H1 (cell line): Measurements from ENCODE around the gene TLE4. TPM values are rescaled to one million over a fixed set of nuclear protein-coding genes. Genes with fewer than 3 reads are reported as not detected.

ENCODE experiments used
- CTCF ChIA-PET: fragments of 300-600 bp; sonication (Branson Sonifier 250); formaldehyde crosslinking; loops from one replicate; lab custom pipeline; 2021; ENCODE audit not compliant: partially characterized antibody; lab: Charles Lee
- POLR2A ChIA-PET: fragments of 300-600 bp; sonication (Branson Sonifier 250); formaldehyde crosslinking; loops from one replicate; lab custom pipeline; 2021; ENCODE audit warnings: inconsistent platforms; ENCODE audit not compliant: partially characterized antibody; lab: Charles Lee
- DNase-seq, 2 experiments: peaks; one replicate each; pipeline versions ENCODE4 v3.0.0 to v3.0.0-alpha.2; 2010 to 2022; ENCODE audit warnings: low spot score in 2 of 2, low read depth in 1 of 2, mixed read lengths in 1 of 2
- FAIRE-seq: peaks from 2 replicates; lab custom pipeline; 2011; peaks lifted over from hg19 to GRCh38; lab: Jason Lieb, UNC
- H2AFZ ChIP-seq: 2 replicates; pipeline ENCODE4 v1.8.1; 2012; ENCODE audit warnings: low read length, inconsistent platforms
- H2AK5ac ChIP-seq: 2 replicates; pipeline ENCODE4 v1.6.1; 2013; ENCODE audit warnings: low read depth, low read length
- H2BK120ac ChIP-seq: replicated peaks from 2 replicates; pipeline ENCODE3; 2013; ENCODE audit warnings: low read depth, low read length, inconsistent platforms
- H2BK12ac ChIP-seq: 2 replicates; pipeline ENCODE4 v1.6.1; 2013; ENCODE audit warnings: low read depth, low read length
- H2BK15ac ChIP-seq: 2 replicates; pipeline ENCODE4 v1.6.1; 2013; ENCODE audit warnings: low read length
- H2BK20ac ChIP-seq: 2 replicates; pipeline ENCODE4 v1.6.1; 2013; ENCODE audit warnings: low read length
- H2BK5ac ChIP-seq: 2 replicates; pipeline ENCODE4 v1.6.1; 2013; ENCODE audit warnings: low read depth, low read length
- H3K14ac ChIP-seq: 2 replicates; pipeline ENCODE4 v1.6.1; 2013; ENCODE audit warnings: inconsistent platforms; ENCODE audit not compliant: insufficient read length
- H3K18ac ChIP-seq: 2 replicates; pipeline ENCODE4 v1.6.1; 2013; ENCODE audit warnings: low read length; ENCODE audit errors: extremely low read depth
- H3K23ac ChIP-seq: 2 replicates; pipeline ENCODE4 v1.6.1; 2013; ENCODE audit warnings: inconsistent platforms; ENCODE audit not compliant: insufficient read length
- H3K23me2 ChIP-seq: 2 replicates; pipeline ENCODE4 v1.6.1; 2013; ENCODE audit warnings: low read depth, low read length
- H3K27ac ChIP-seq: 2 replicates; pipeline ENCODE4 v1.6.1; 2011; ENCODE audit warnings: low read depth, low read length, inconsistent platforms
- H3K27me3 ChIP-seq, 4 experiments: replicated peaks in 1 of 4; 1 replicate in 1 of 4; 2 replicates in 3 of 4; pipeline versions ENCODE4 v1.6.1 to v1.8.1; 2011 to 2013; ENCODE audit warnings: low read length in 3 of 4, mild to moderate bottlenecking in 3 of 4, inconsistent platforms in 2 of 4, mixed read lengths in 2 of 4, moderate library complexity in 1 of 4; ENCODE audit not compliant: control insufficient read depth in 3 of 4, insufficient read depth in 3 of 4; ENCODE audit errors: extremely low read depth in 1 of 4
- H3K36me3 ChIP-seq, 4 experiments: 2 replicates each; pipeline versions ENCODE4 v1.6.1 to v1.8.1; 2011 to 2013; ENCODE audit warnings: mild to moderate bottlenecking in 4 of 4, low read length in 3 of 4, moderate library complexity in 2 of 4, control low read depth in 1 of 4, inconsistent platforms in 1 of 4; ENCODE audit not compliant: insufficient read depth in 4 of 4, control insufficient read depth in 2 of 4
- H3K4ac ChIP-seq: replicated peaks from 2 replicates; pipeline ENCODE3; 2013; ENCODE audit warnings: low read length, low read depth, mixed read lengths, inconsistent platforms; ENCODE audit not compliant: insufficient read length
- H3K4me1 ChIP-seq, 4 experiments: replicated peaks in 1 of 4; 1 replicate in 1 of 4; 2 replicates in 3 of 4; pipeline versions ENCODE4 v1.6.1 to v1.8.1; 2011 to 2013; ENCODE audit warnings: low read length in 3 of 4, inconsistent platforms in 2 of 4, mixed read lengths in 1 of 4; ENCODE audit not compliant: insufficient read depth in 4 of 4, control insufficient read depth in 3 of 4
- H3K4me2 ChIP-seq, 2 experiments: 2 replicates each; pipeline versions ENCODE4 v1.6.1 to v1.8.1; 2011 to 2013; ENCODE audit warnings: low read depth in 2 of 2, low read length in 2 of 2, control low read depth in 1 of 2, inconsistent platforms in 1 of 2, mild to moderate bottlenecking in 1 of 2; ENCODE audit not compliant: insufficient read depth in 1 of 2
- H3K4me3 ChIP-seq, 4 experiments: fragments of 200-600, 300-600 bp in 1 of 4; sonication (generic), shearing (Covaris generic), sonication (Bioruptor Twin) in 1 of 4; 2 replicates each; pipeline versions ENCODE4 v1.5.1 to v1.8.1; 2011 to 2016; ENCODE audit warnings: low read length in 4 of 4, low read depth in 3 of 4, control low read depth in 2 of 4, inconsistent platforms in 2 of 4, mild to moderate bottlenecking in 2 of 4, mixed read lengths in 1 of 4, moderate library complexity in 1 of 4; ENCODE audit not compliant: insufficient read depth in 2 of 4; ENCODE audit errors: extremely low read depth in 1 of 4
- H3K56ac ChIP-seq: replicated peaks from 2 replicates; pipeline ENCODE3; 2013; ENCODE audit warnings: low read depth, mild to moderate bottlenecking, mixed read lengths, low read length, inconsistent platforms; ENCODE audit not compliant: insufficient read length
- H3K79me1 ChIP-seq: 2 replicates; pipeline ENCODE4 v1.6.1; 2013; ENCODE audit warnings: low read depth, low read length, control low read depth
- H3K79me2 ChIP-seq, 2 experiments: 2 replicates each; pipeline versions ENCODE4 v1.6.1 to v1.8.1; 2012 to 2013; ENCODE audit warnings: low read length in 2 of 2, mild to moderate bottlenecking in 2 of 2, inconsistent platforms in 1 of 2; ENCODE audit not compliant: insufficient read depth in 2 of 2, control insufficient read depth in 1 of 2
- H3K9ac ChIP-seq, 4 experiments: replicated peaks in 1 of 4; 1 replicate in 1 of 4; 2 replicates in 3 of 4; pipeline versions ENCODE4 v1.6.1 to v1.8.1; 2011 to 2013; ENCODE audit warnings: low read depth in 3 of 4, low read length in 3 of 4, control low read depth in 2 of 4, mild to moderate bottlenecking in 2 of 4, moderate library complexity in 2 of 4, inconsistent platforms in 1 of 4; ENCODE audit errors: extremely low read depth in 1 of 4
- H3K9me3 ChIP-seq, 2 experiments: 2 replicates each; pipeline versions ENCODE4 v1.6.1 to v1.8.1; 2012 to 2013; ENCODE audit warnings: mild to moderate bottlenecking in 2 of 2, moderate library complexity in 2 of 2, control low read depth in 1 of 2, inconsistent platforms in 1 of 2, low read depth in 1 of 2, low read length in 1 of 2, mixed read lengths in 1 of 2; ENCODE audit not compliant: insufficient read depth in 2 of 2
- H4K20me1 ChIP-seq, 2 experiments: replicated peaks in 1 of 2; 2 replicates each; pipeline versions ENCODE3 to v1.8.1; 2011 to 2013; ENCODE audit warnings: inconsistent platforms in 2 of 2, low read length in 2 of 2, mild to moderate bottlenecking in 1 of 2; ENCODE audit not compliant: insufficient read depth in 2 of 2, control insufficient read depth in 1 of 2
- H4K5ac ChIP-seq: 2 replicates; pipeline ENCODE4 v1.6.1; 2013; ENCODE audit warnings: low read length, low read depth, mixed read lengths, inconsistent platforms; ENCODE audit not compliant: insufficient read length
- H4K8ac ChIP-seq: 2 replicates; pipeline ENCODE4 v1.8.0; 2013; ENCODE audit warnings: mild to moderate bottlenecking, moderate library complexity, low read length, inconsistent platforms; ENCODE audit not compliant: insufficient read depth; ENCODE audit errors: extremely low read depth
- H4K91ac ChIP-seq: replicated peaks from 2 replicates; pipeline ENCODE3; 2013; ENCODE audit warnings: low read length, mixed read lengths, inconsistent platforms; ENCODE audit not compliant: insufficient read length
- CBX5 ChIP-seq: fragments of 300-800, 300-1000 bp; sonication (generic); IDR thresholded peaks from 2 replicates; pipeline ENCODE4 v1.7.1; 2016; ENCODE audit warnings: antibody characterized with exemption, low read length, low read depth
- CREB1 ChIP-seq: IDR thresholded peaks from 2 replicates; pipeline ENCODE4 v1.6.1; 2012; ENCODE audit warnings: inconsistent platforms
- EZH2 ChIP-seq: fragments of 200-600 bp; sonication (generic); IDR thresholded peaks from 2 replicates; pipeline ENCODE4 v1.7.1; 2012; ENCODE audit warnings: low read depth, mild to moderate bottlenecking, moderate library complexity, low read length, inconsistent platforms; ENCODE audit not compliant: severe bottlenecking
- FOSL1 ChIP-seq: IDR thresholded peaks from 2 replicates; pipeline ENCODE4 v1.6.1; 2011; ENCODE audit warnings: mild to moderate bottlenecking, low read depth, low read length, moderate library complexity; ENCODE audit not compliant: insufficient read depth
- JUN ChIP-seq: IDR thresholded peaks from 2 replicates; pipeline ENCODE4 v1.6.1; 2011; ENCODE audit warnings: low read depth, mild to moderate bottlenecking, improper control_type of control experiment, low read length
- KDM1A ChIP-seq: fragments of 200-600, 300-600 bp; sonication (generic); IDR thresholded peaks from 2 replicates; pipeline ENCODE4 v1.7.1; 2016; ENCODE audit warnings: mild to moderate bottlenecking, low read length, borderline replicate concordance
- KDM5A ChIP-seq: fragments of 200-600 bp; IDR thresholded peaks from 2 replicates; pipeline ENCODE4 v1.7.1; 2012; ENCODE audit warnings: mild to moderate bottlenecking, low read length, inconsistent platforms, mixed read lengths
- NRF1 ChIP-seq: IDR thresholded peaks from 2 replicates; pipeline ENCODE4 v1.6.1; 2011; ENCODE audit warnings: mild to moderate bottlenecking, low read depth, low read length, improper control_type of control experiment
- PHF8 ChIP-seq: fragments of 200-600 bp; sonication (generic); conservative IDR thresholded peaks from 2 replicates; pipeline ENCODE4 v1.7.1; 2012; ENCODE audit warnings: low read depth, mild to moderate bottlenecking, inconsistent platforms, low read length, moderate library complexity
- RFX5 ChIP-seq: IDR thresholded peaks from 2 replicates; pipeline ENCODE4 v1.6.1; 2011; ENCODE audit warnings: low read depth, low read length, improper control_type of control experiment, borderline replicate concordance
- SAP30 ChIP-seq: fragments of 300-600 bp; sonication (generic); IDR thresholded peaks from 2 replicates; pipeline ENCODE4 v1.7.1; 2012; ENCODE audit warnings: low read length, moderate library complexity, mild to moderate bottlenecking, inconsistent platforms; ENCODE audit not compliant: insufficient read depth, insufficient replicate concordance
- SIRT6 ChIP-seq: IDR thresholded peaks from one replicate; pipeline ENCODE4 v1.7.1; 2012; ENCODE audit warnings: low read length, inconsistent platforms
- SUZ12 ChIP-seq: fragments of 200-600 bp; sonication (generic); IDR thresholded peaks from 2 replicates; pipeline ENCODE4 v1.6.1; 2012; ENCODE audit warnings: mild to moderate bottlenecking, inconsistent platforms, low read length, moderate library complexity, mixed read lengths
- WGBS, 2 experiments: shearing (Covaris generic) in 1 of 2; methylation state at CpG; one replicate each; pipeline versions ENCODE4 v1.1.6 to v1.1.7; 2013 to 2015; ENCODE audit warnings: low lambda C conversion rate in 2 of 2, mixed read lengths in 2 of 2, inconsistent platforms in 1 of 2, low coverage in 1 of 2, missing lambda C conversion rate in 1 of 2; ENCODE audit not compliant: insufficient replicate concordance in 2 of 2, insufficient coverage in 1 of 2, insufficient read length in 1 of 2; ENCODE audit errors: extremely low coverage in 1 of 2, missing lambda C conversion rate in 1 of 2; 5-methylcytosine and 5-hydroxymethylcytosine counted together
- polyA plus RNA-seq, 7 experiments: library from polyadenylated mRNA; depleted of rRNA in 3 of 7; stranded (reverse) in 5 of 7; unstranded in 2 of 7; fragments of >200 nt in 5 of 7; fragments of 200-250 nt in 2 of 7; gene quantifications; 1 replicate in 5 of 7; 2 replicates in 1 of 7; 4 replicates in 1 of 7; pipeline versions ENCODE4 v1.2.1 to v1.2.3, GENCODE V29; 2011 to 2013; ENCODE audit warnings: missing spikeins in 2 of 7, mixed read lengths in 2 of 7
- total RNA-seq: library from RNA; stranded (reverse); fragmentation: NEBNext Ultra II Directional; extraction: Animal tissue kit (Norgen Biotek cat#: 25700); gene quantifications from 2 replicates; pipeline ENCODE4 v1.2.1, GENCODE V29; 2021

The TLE4 gene
- total and polyA plus RNA-seq, 2 of the 8 experiments (the other 6 are each of a cell fraction or from before 2014, with no cell fraction given) = 32.4 to 36.9 TPM

- no peak overlapping the region for H3K14ac ChIP-seq
- no peak overlapping the region for H2BK5ac ChIP-seq
- FAIRE-seq = no peak
- H3K4ac ChIP-seq = no peak overlapping the region
- H3K23me2 ChIP-seq = peaks cover 8% of the 10 kb centered on the region
- no peak overlapping the region for H3K18ac ChIP-seq
- no peak overlapping the region for H2BK12ac ChIP-seq
- peak overlapping the region; percentile 75 to 81 for H3K4me2 ChIP-seq
- no peak overlapping the region for H2BK20ac ChIP-seq
- no peak overlapping the region for H4K91ac ChIP-seq
- no peak overlapping the region for H2AFZ ChIP-seq
- no peak overlapping the region for H2BK15ac ChIP-seq
- H3K9me3 ChIP-seq = no peaks in the 10 kb centered on the region
- H3K4me3 ChIP-seq = peak overlapping the region; percentile 17 to 99 (median 80); a peak in 4 of 8 replicates
- H4K5ac ChIP-seq = no peak overlapping the region
- no peaks in the 10 kb centered on the region for H3K27me3 ChIP-seq
- no peaks in the 10 kb centered on the region for H4K20me1 ChIP-seq
- CTCF ChIA-PET = interaction anchor here (1.4 kb wide), 1 partner anchor 21 kb away, joined by 3 read pairs; no protein-coding TSS in a partner anchor
- POLR2A ChIA-PET = interaction anchor here (0.7 kb wide), 1 partner anchor 12 kb away, joined by 4 read pairs; no protein-coding TSS in a partner anchor
- H4K8ac ChIP-seq = no peak overlapping the region
- H3K79me2 ChIP-seq = peaks cover 0 to 57% of the 10 kb centered on the region in 2 experiments; a peak in 2 of 4 replicates
- H2AK5ac ChIP-seq = no peak overlapping the region
- no peaks in the 10 kb centered on the region for H3K79me1 ChIP-seq
- H3K27ac ChIP-seq = no peak overlapping the region
- peaks cover 0 to 8% (median 2%) of the 10 kb centered on the region in 4 experiments; a peak in 2 of 7 replicates for H3K4me1 ChIP-seq
- no peak for TF ChIP-seq KDM1A
- TF ChIP-seq NRF1 = no peak
- TF ChIP-seq EZH2 = no peak
- no peak for TF ChIP-seq SIRT6
- no peak for TF ChIP-seq PHF8
- no peak for TF ChIP-seq CREB1
- TF ChIP-seq KDM5A = no peak
- TF ChIP-seq FOSL1 = no peak
- TF ChIP-seq CBX5 = no peak
- TF ChIP-seq SAP30 = no peak
- TF ChIP-seq RFX5 = no peak
- TF ChIP-seq SUZ12 = no peak
- no peak for TF ChIP-seq JUN
- 68 to 100% methylated on average over 1 to 3 of the region's 3 CpGs for WGBS, 2 experiments
- H3K9ac ChIP-seq = peak overlapping the region in 1 of 4 experiments; percentile 2; a peak in 1 of 7 replicates
- no peak overlapping the region for H3K56ac ChIP-seq
- peaks cover 0 to 25% (median 0%) of the 10 kb centered on the region in 4 experiments; a peak in 1 of 8 replicates for H3K36me3 ChIP-seq
- H3K23ac ChIP-seq = no peak overlapping the region
- H2BK120ac ChIP-seq = no peak overlapping the region
- DNase-seq = no peak
Observed at GRCh38 chr9:79574781-79575180, 3.0 kb downstream of the TLE4 start.
